Stimulated activated CD8-positive, alpha-beta memory T cell treated with anti-CD3 and anti-CD28 coated beads, Interleukin-7, amount 100 ng/mL, for 1 hour (primary cell): ENCODE data around the gene RAPGEF6.

Experiments
- DNase-seq, 2 donors: peaks; one replicate each; pipeline ENCODE4 v3.0.0-alpha.2; 2020; ENCODE audit warnings: low read depth in 2 of 2

Gene RAPGEF6

DNA sequence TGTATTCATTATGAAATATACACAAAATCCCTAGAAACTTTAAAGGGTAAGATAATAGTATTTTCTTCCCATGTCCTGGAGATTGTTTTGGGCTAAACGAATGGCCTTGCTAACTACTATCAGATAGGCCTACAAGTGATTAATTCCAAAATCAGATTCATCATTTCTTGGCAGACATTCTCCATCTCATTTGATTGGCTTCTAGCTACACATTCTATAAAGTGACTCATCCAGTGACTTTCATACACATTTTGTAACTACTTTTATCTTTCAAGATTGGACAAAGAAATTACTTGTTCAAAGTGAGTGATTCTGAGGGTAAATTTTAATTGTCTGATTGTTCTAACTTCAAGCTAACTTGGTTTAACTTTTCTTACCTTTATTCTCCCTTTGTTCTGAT, 93.3 kb downstream of the RAPGEF6 start:
- DNase-seq: no peak

- no peak for DNase-seq
These were observed 94.0 kb downstream of the RAPGEF6 start for GRCh38 chr5:131541071-131541470.

DNA sequence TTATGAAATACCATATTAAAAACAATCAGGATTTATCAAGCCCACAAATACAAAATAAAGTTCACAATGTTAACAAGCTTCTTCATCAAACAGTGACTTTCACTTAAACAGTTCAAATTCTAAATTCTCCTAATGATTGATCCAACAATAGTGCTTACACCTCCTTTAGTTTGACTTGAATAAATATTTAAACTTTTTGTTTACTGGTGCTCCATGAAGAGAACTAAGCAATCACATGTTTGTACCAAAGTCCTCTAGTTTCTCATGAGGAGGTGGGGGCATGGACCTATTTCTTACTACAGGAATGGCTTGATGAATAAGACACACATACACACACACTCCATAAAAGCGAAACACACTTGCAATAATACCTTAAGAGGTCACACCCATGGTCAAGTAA, 95.8 kb downstream of the RAPGEF6 start:
- DNase-seq: no peak

- no peak for DNase-seq
These were observed 96.8 kb downstream of the RAPGEF6 start for GRCh38 chr5:131538177-131538593.

DNA sequence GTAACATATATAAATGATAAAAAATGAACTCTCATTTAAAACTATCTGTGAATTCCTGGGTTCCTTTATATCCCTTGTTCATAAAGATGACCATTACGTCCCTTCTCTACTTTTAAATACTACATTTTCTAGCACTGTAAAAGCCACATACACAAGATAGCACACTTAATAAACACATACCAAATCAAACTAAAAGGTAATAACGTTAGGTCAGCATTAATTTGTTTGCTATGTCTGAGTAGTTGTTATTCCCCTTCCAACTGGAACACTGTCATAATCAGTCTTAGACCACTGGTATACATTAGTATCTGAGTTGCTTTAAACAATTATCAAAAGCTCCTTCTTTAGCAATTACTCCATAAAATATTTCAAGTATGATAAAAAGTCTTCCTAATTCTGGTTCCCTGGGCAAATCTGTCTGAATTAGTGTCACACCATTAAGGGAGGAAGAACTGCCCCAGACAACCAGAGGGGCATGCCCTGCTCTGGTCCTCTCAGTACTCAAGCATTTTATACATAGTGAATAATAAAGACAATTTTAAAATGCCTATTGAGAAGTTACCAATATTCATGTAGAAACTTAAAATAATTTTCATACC, 98.1 kb downstream of the RAPGEF6 start:
- DNase-seq: no peak

- no peak for DNase-seq
These were observed 98.7 kb downstream of the RAPGEF6 start for GRCh38 chr5:131536211-131536826.

DNA sequence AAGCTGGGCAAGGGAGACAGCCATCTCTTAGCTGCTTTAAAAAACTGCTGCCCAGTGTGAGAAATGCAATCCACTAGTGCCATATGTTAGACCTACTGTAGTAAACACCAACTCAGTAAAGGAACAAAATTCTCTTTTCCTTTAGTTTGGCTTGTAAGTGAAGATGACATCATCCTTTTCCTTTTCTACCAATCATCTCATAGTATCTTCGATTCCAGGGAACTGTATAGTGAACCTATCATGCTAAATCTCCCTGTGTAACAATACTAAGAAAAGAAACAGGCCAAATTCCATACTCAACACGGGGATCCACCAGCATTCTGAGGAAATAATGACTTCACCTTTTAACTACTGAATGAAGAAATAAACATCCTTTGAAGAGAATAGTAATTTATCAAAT, 100.1 kb downstream of the RAPGEF6 start:
- DNase-seq: no peak

GRCh38 chr5:131533836-131534235, 101.2 kb downstream of the RAPGEF6 start:
- DNase-seq: no peak

GRCh38 chr5:131532031-131532640, 102.9 kb downstream of the RAPGEF6 start:
- no peak for DNase-seq

GRCh38 chr5:131530706-131531331, 104.2 kb downstream of the RAPGEF6 start:
- no peak for DNase-seq

- no peak for DNase-seq
These were observed 106.3 kb downstream of the RAPGEF6 start for GRCh38 chr5:131528682-131529081.

DNA sequence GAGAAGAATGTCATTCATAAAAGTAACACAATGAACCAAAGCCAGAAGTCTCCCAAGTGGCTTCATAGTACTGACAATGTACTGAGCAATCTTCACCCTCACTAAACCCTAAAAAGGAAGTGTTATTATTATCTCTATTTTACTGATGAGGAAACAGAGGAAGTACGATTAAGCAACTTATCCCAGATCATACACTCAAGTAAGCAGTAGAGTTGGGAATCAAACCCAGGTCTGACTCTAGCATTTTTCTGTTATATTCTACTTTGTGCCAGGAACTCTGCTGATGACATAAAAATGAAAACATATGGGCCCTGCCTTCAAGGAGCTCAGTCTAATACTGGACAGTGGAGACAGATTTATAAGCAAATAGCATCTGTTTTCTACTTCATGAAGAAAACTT, 109.2 kb downstream of the RAPGEF6 start:
- no peak for DNase-seq

GRCh38 chr5:131524431-131524830, 110.6 kb downstream of the RAPGEF6 start:
- DNase-seq: no peak

DNA sequence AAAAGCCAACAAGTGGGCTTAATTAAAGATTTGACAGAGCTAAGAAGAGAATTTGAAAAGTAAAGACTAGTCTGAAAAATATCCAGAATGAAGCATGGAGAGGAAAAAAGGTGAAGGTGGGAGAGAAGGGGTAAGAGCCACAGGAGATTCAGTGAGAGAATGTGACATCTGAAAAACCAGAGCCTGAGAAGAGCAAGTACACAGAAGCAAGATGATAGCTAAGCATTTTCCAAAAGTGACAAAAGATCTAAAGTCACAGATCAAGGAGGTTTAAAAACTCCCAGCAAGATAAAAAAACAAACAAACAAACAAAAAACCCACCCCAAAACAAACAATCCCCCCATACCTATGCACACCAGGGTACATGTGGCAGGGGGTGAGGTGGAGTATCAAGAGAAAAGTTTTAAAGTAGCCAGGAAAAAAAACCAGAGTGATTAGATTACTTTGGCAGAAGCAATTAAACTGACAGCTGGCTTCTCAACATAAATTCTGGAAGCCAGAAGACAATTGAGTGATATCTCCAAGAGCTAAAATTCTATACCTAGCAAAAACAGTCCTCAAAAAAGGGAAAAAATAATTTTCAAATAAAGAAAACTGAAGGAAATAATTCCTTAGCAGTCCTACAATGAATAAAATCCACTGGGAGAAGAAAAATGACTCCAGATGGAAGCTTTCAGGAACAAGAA, 111.4 kb downstream of the RAPGEF6 start:
- DNase-seq: no peak

DNA sequence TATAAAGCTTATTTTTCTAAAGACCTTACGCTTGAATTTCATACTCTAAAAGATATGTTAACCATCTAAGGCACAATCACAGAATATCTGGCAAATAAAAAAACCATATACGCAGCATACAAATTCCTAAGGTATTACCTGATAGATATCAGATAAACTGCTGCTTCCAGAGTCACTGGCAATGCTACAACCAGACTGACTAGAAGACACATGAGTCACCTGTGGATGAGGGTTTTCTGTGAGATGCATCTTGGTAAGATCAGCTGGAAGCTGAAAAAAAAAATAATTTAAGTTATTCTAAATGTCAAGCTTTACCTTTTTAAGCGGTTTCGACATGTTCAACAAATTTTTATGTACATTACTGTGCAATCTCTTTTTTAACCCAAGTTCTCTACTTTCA, 113.8 kb downstream of the RAPGEF6 start:
- no peak for DNase-seq

DNA sequence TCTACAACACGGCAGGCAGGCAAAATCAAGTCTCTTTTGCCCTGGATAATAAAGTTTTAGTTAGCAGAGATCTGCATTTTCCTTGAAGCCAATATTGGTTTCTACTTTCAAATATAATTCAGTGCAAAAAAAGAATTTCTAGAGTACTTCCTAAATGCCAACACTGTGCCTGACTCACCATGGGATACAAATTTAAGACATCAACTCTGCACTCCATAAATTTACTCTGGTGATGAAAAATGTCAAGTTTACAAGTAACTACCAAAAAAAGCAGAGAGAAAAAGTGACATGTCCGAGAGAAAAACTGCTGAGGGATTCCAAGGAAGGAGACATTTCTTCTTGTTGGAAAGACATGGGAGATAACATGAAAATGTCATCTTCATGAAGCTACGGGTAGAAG, 119.7 kb downstream of the RAPGEF6 start:
- DNase-seq: no peak

DNA sequence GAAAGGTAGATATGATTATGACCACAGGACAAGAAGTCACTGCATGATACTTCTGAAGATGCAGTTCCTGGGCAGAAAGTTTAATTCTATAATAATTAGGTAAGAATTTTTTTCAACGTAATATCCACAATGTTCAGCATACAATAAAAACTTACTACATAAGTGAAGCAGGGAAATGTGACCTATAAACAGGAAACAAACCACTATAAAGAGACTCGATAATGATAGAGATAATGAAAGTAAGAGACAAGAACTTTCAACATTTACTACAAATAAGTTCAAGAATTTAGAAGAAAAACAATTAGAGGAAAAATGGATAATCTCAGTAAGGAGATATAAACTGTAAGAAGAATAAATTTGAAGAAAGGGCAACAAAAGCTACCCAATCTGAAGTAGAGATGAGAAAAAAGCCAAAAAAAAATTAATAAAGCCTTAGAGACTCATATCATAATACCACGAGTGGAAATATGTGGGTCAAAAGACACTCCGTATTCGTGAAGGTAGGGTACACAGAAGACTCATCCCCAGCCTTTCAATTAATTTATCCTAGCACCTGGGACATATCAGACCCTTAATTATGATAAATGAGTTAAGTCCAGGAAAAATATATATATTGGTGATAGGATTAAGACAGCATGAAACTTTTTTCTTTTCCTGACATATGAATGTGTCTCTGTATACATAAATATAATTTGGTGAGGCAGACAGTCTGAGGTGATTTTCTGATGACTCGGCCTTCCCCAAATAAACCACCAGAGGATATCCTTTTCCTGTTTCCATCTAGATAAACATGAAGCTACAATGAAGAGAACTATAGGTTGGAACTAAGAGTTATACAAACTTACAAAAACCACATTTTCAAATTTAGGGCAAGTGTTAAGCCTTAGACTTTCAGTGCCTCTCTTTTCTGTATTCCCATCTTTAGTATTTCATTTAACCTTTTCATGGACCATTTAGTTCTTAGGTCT, 120.4 kb downstream of the RAPGEF6 start:
- no peak for DNase-seq

DNA sequence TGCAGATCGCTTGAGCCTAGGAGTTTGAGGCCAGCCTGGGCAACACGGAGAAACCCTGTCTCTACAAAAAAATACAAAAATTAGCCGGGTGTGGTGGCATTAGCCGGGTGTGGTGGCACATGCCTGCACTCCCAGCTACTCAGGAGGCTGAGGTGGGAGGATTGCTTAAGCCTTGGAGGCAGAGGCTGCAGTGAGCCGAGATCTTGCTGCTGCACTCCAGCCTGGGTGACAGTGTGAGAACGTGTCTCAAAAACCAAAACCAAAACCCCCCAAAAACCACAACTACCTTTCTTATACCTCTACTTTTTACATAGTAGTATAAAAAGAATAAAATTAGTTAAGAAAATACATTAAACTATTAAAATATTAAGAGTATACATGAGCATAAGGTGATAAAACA, 121.2 kb downstream of the RAPGEF6 start:
- no peak for DNase-seq

GRCh38 chr5:131511934-131512333, 123.1 kb downstream of the RAPGEF6 start:
- DNase-seq: no peak

DNA sequence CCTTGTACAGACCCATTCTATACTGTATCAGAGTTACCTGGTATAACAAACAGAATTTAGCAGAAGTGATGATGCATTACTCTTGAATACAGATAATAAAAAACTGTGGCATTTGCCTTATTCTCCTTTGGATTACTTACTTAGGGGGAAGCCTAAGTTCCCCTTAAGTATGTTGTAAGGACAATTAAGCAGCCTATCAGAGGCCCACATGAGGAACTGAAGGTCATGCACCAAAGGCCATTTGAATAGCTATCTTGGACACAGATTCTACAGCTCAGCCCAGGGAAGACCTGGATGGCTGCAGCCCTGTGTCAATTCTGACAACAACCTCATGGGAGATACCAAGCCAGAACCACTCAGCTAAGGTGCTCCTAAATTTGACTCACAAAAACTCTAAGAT, 125.2 kb downstream of the RAPGEF6 start:
- DNase-seq: no peak

DNA sequence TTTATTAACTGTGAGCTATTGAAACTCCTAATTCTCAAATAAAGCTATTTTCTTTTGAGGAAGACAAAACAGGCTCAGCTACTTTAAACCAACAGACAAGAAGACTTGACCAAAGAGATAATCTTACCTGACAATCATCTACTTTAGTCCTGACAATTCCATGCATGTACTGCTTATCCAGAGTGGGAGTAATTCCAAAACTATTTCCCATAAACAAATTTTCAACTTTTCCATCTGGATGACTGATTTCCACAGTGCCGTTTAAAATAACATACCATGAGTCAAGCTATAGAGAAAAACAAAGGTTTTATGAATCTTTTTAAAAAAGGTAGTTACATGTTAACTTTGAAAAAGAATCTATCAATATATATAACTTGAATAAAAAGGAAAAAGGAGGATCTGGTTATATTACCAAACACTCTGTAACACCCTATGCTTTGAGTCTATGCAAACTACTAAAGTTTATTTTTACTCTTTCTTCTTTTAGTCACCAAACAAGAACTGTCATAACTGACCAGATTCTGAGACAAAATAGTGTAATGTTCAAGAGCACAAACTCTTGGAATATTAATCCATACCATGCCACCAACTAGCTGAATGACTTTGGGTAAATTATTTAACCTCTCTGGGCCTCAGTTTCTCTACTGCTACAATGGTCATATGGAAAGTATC, 129.7 kb downstream of the RAPGEF6 start:
- DNase-seq: no peak
